GM21786 (cell line): ENCODE results near the gene NDN.

ENCODE experiments used
- ATAC-seq: cut with Tn5 transposase; IDR thresholded peaks from one replicate; pipeline ENCODE4 v1.9.1; 2021; ENCODE audit not compliant: unreplicated experiment

NDN gene

DNA sequence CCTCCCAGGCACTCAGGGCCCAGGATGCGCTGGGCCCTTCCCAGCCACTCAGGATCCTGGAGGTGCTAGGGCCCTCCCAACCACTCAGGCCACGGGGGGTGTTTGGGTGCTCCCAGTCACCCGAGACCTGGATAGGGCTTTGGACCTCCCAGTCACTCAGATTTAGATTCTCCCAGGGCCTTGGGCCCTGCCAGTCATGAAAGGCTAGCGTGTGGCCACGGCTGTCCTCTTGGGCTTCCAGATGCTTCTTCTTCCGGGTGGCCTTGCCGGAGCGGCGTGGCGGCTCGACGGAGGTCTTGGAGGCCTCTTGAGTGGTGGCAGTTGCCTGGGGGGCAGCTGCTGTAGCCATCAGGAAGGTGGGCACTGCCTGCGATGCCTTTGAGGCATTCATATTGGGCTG, 42.3 kb downstream of the NDN start:
- ATAC-seq: no peak

DNA sequence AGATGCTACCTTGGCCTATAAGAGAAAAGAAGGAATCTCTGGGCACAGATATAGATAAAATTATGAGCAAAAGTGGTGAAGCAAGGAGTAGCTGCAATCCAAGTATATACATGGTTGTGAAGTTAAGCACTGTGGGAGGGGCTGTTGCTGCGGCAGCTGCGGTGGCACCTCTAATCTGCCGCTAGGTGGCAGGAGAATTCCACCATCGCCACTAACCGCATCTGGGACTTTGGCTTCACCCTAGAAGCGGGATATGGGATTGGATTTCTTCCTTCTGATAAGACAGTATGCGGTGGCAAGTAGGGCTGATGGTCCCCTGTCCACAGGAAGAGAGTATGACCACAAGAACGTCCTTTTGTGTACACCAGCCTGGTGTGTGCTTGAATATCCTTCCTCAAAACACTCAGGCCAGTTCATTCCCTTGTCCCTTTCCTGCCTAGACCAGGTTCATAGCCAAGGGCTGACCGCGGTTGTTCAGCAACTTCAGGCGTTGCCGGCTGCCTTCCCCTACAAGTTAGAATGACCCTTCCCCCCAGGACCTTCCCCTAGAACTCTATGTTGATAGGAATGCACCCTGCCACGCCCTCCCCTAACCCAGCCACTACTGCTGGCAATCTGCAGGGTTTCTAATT, 44.6 kb downstream of the NDN start:
- ATAC-seq: no peak
